Activated naive CD4-positive, alpha-beta T cell (primary cell): ENCODE data around the gene C9orf153.

ENCODE experiments used
- DNase-seq, 4 experiments: peaks; one replicate each; lab custom pipeline; 2025; lab: John Stamatoyannopoulos, UW

The C9orf153 gene

GRCh38 chr9:86187121-86187520, 72.3 kb downstream of the C9orf153 start:
- DNase-seq: no peak

DNA sequence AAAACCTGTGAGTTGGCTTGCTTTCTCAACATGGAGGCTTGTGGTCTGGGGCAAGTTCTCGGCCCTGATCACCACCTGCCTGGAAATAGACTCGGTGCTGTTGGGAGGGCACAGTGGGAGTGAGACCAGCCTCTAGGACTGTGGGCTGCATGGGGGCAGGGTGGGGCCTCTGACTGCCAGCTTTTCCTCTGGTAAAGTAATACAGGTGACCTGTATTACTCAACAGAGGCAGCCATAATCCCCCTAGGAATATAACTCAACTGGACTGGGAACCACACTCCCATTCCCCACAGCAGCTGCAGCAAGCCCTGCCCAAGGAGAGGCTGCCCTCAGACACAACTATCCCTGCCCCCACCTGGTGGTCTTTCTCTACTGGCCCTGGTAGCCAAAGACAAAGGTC, 72.8 kb downstream of the C9orf153 start:
- DNase-seq: no peak

DNA sequence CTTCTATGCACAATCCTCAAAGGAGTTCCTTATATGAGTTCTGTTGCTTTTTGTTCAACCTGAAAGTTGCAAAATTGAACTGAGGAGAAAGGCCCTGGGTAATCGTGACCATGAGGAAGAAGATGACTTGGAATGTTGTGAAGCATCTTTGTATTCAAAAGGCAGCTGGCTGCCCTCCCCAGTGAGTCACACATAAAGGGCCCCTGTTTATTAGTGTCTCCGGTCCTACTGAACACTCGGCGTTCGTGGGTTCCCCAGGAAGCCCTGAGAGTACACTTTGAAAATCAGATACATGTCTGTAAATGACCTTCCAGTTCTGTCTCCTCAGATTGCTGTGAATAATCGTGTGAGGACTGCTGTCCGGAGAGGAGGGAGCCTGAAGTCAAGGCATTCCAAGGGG, 73.6 kb downstream of the C9orf153 start:
- no peak for DNase-seq

DNA sequence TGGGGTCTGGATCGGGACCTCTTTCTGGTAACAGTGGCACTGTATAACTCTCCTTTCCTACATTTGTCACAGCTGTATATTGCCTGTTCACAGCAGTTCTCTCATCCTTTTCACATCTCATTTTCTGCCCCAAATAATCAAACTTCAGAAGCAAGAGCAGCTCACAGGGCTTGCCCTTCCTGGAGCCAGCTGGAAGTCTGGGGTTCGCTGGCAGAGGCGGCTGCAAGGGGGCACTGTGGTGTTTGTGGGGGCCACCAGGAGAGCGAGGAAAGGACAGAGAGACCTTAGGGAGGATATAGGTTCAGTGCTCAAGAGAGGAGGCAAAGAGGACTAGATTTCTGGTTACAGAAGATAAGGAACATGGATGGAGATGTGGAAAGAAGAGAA, 75.3 kb downstream of the C9orf153 start:
- no peak for DNase-seq

GRCh38 chr9:86183229-86184137, 76.0 kb downstream of the C9orf153 start:
- no peak for DNase-seq

- no peak for DNase-seq
Measured at GRCh38 chr9:86181379-86182315, 77.8 kb downstream of the C9orf153 start.

DNA sequence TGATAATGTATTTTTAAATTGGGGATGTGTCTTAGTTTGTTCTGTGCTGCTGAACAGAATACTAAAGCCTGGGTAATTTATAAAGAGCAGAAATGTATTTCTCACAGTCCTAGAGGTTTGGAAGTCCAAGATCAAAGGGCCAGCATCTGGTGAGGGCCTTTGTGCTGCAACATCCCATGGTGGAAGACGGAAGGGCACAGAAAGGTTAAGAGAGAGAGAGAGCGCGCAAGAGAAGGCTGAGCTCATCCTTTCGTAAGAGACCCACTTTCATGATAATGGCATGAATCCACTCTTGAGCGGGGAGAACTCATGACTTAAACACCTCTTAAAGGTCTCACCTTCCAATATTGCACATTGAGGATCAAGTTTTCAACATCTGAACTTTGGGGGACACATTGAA, 81.0 kb downstream of the C9orf153 start:
- DNase-seq: no peak

GRCh38 chr9:86177995-86178394, 81.5 kb downstream of the C9orf153 start:
- no peak for DNase-seq

GRCh38 chr9:86176468-86176867, 83.0 kb downstream of the C9orf153 start:
- DNase-seq: no peak

- no peak for DNase-seq
Measured at GRCh38 chr9:86175743-86176456, 83.6 kb downstream of the C9orf153 start.

DNA sequence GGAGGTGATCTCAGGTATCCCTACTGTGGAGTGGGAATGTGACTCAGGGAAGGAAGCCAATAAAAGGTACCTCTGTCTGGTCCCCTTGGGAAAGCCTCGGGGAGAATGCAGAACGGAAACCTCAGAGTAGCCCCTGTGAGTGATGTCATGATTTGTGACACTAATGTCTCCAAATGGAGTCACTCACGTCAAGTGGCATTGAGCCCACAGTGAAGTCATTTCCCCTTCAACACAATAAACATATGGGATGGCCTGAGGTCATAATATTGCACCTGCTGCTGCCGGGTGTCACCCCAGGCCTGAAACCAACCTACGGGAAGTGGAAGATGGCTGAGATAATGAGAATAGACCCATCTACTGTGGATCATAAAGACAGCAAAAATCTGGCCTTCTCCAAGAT, 84.2 kb downstream of the C9orf153 start:
- no peak for DNase-seq
